Stimulated activated memory B cell treated with anti-CD40 and anti-IgM and Interleukin-4, amounts not matched to agents 10 μg/mL and 1 μg/mL and 100 μg/mL, for 72 hours (primary cell): Measurements from ENCODE around the gene SLC6A9.

Experiments used
- ATAC-seq: fragments of 150-1000 bp; cut with Tn5 transposase; 2 replicates; pipeline ENCODE4 v1.10.0; 2021
- H3K27ac Mint-ChIP-seq: one replicate; pipeline ENCODE4 v1.8.0; 2022; ENCODE audit warnings: mild to moderate bottlenecking, mixed read lengths
- H3K27me3 Mint-ChIP-seq: one replicate; pipeline ENCODE4 v1.8.0; 2022; ENCODE audit warnings: mixed read lengths
- H3K36me3 Mint-ChIP-seq: one replicate; pipeline ENCODE4 v1.8.0; 2022; ENCODE audit warnings: mixed read lengths
- H3K4me1 Mint-ChIP-seq: one replicate; pipeline ENCODE4 v1.8.0; 2022; ENCODE audit warnings: mixed read lengths
- H3K4me3 Mint-ChIP-seq: one replicate; pipeline ENCODE4 v1.8.0; 2022; ENCODE audit warnings: mild to moderate bottlenecking, moderate library complexity, mixed read lengths
- H3K9me3 Mint-ChIP-seq: one replicate; pipeline ENCODE4 v1.8.0; 2022; ENCODE audit warnings: mixed read lengths

SLC6A9 gene

DNA sequence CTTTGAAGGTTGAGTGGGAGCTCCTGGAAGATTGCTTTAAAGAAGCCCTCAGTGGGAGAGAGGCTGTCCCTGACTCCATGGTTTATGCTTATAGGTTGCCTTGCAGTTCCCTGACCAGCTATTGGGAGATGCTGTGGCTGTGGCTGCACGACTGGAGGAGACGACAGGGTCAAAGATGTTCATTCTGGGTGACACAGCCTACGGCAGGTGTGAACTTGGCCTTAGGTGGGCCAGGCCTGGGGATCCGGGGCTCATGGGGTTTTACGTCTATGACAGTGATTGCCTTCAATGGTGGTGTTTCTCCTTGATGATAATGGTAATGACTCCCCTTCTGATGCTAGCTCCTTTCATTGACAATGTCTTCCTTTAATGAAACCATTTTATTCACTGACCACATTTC lies 60.8 kb downstream of the SLC6A9 start:
- no peaks in the 10 kb centered on the region for H3K9me3 Mint-ChIP-seq
- no peaks in the 10 kb centered on the region for H3K27me3 Mint-ChIP-seq
- H3K4me3 Mint-ChIP-seq = peak overlapping the region; percentile 92
- ATAC-seq = no peak
- peak overlapping the region; percentile 78 for H3K27ac Mint-ChIP-seq
- peaks cover 39% of the 10 kb centered on the region for H3K4me1 Mint-ChIP-seq
- H3K36me3 Mint-ChIP-seq = peaks cover 17% of the 10 kb centered on the region

- peaks cover 38% of the 10 kb centered on the region for H3K4me1 Mint-ChIP-seq
- H3K27me3 Mint-ChIP-seq = no peaks in the 10 kb centered on the region
- H3K9me3 Mint-ChIP-seq = no peaks in the 10 kb centered on the region
- peaks cover 17% of the 10 kb centered on the region for H3K36me3 Mint-ChIP-seq
- peak within 1 kb of the TSS; percentile 92 for H3K4me3 Mint-ChIP-seq
- peak within 1 kb of the TSS; percentile 78 for H3K27ac Mint-ChIP-seq
- peak; percentile 94 for ATAC-seq
These were observed 61.4 kb downstream of the SLC6A9 start, which contains the start of gene DPH2 for GRCh38 chr1:43969746-43970466. Gene DPH2 (plus strand): TSS chr1:43970010. CDS start chr1:43970176, 166 bp downstream.

- ATAC-seq = no peak
- Mint-ChIP-seq H3K4me1 (peaks cover 36% of the 10 kb centered on the region), H3K4me3 (peak overlapping the region; percentile 92), H3K9me3 (no peaks in the 10 kb centered on the region), H3K27me3 (no peaks in the 10 kb centered on the region), H3K36me3 (peaks cover 17% of the 10 kb centered on the region), H3K27ac (no peak overlapping the region)
These were observed 61.9 kb downstream of the SLC6A9 start for GRCh38 chr1:43969416-43969745.

- H3K4me1 Mint-ChIP-seq = peaks cover 27% of the 10 kb centered on the region
These were observed 62.8 kb downstream of the SLC6A9 start for GRCh38 chr1:43968348-43968948.

GRCh38 chr1:43965316-43965715 lies 65.9 kb downstream of the SLC6A9 start:
- Mint-ChIP-seq H3K9me3 (no peaks in the 10 kb centered on the region), H3K4me3 (no peak overlapping the region), H3K36me3 (peaks cover 28% of the 10 kb centered on the region), H3K27ac (no peak overlapping the region), H3K27me3 (no peaks in the 10 kb centered on the region), H3K4me1 (peaks cover 12% of the 10 kb centered on the region)
- no peak for ATAC-seq

More at GRCh38 chr1:43968348-43968948, 62.8 kb downstream of the SLC6A9 start:
- Mint-ChIP-seq H3K9me3 (no peaks in the 10 kb centered on the region), H3K27me3 (no peaks in the 10 kb centered on the region), H3K27ac (no peak overlapping the region), H3K36me3 (peaks cover 17% of the 10 kb centered on the region), H3K4me3 (no peak overlapping the region)
- ATAC-seq = no peak

DNA sequence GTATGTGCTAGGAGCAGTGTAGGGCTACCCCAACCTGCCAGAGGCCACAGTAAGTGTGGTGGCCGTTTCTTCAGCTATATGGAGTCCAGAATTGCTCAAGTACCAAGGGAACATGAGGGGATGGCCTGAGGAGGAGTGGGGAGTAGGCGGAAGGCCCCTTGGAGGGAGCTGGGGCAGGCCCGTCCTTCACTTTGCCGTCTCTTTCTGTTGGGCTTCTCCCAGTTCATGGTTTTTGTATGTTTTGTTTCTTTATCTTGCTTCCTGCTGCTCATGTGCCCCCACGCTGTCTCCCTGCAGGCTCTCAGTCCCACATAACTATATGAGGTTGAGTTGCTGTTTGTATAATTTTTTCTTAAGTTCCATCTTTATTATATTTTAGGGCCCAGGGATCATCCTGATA lies 67.4 kb downstream of the SLC6A9 start:
- no peak for ATAC-seq
- Mint-ChIP-seq H3K4me1 (no peaks in the 10 kb centered on the region), H3K36me3 (peaks cover 34% of the 10 kb centered on the region), H3K27me3 (no peaks in the 10 kb centered on the region), H3K4me3 (no peak overlapping the region), H3K9me3 (no peaks in the 10 kb centered on the region), H3K27ac (no peak overlapping the region)

GRCh38 chr1:43963006-43963405 lies 68.3 kb downstream of the SLC6A9 start:
- H3K27ac Mint-ChIP-seq = no peak overlapping the region
- no peaks in the 10 kb centered on the region for H3K27me3 Mint-ChIP-seq
- no peaks in the 10 kb centered on the region for H3K4me1 Mint-ChIP-seq
- no peak for ATAC-seq
- no peaks in the 10 kb centered on the region for H3K9me3 Mint-ChIP-seq
- H3K36me3 Mint-ChIP-seq = peaks cover 40% of the 10 kb centered on the region
- no peak overlapping the region for H3K4me3 Mint-ChIP-seq

DNA sequence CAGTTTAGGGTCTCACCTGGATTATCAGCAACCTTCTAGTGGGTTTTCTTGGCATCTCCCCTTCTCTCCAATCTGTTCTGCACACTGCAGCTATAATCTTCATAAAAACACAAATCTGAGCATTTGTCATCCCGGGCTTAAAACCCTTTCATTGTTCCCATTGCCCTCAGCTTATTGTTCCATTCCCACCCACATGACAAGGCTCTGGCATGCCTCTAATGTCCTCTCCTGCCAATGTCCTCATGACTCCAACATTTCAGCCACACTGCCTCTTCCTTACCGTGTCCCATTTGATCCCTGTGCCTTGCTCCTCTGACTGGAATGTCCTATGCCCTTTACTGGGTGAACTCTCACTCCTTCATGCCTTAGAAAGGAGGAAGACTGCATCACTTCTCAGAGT lies 68.9 kb downstream of the SLC6A9 start:
- no peaks in the 10 kb centered on the region for H3K27me3 Mint-ChIP-seq
- no peaks in the 10 kb centered on the region for H3K4me1 Mint-ChIP-seq
- no peaks in the 10 kb centered on the region for H3K9me3 Mint-ChIP-seq
- H3K4me3 Mint-ChIP-seq = no peak overlapping the region
- no peak for ATAC-seq
- no peak overlapping the region for H3K27ac Mint-ChIP-seq
- H3K36me3 Mint-ChIP-seq = peaks cover 40% of the 10 kb centered on the region

DNA sequence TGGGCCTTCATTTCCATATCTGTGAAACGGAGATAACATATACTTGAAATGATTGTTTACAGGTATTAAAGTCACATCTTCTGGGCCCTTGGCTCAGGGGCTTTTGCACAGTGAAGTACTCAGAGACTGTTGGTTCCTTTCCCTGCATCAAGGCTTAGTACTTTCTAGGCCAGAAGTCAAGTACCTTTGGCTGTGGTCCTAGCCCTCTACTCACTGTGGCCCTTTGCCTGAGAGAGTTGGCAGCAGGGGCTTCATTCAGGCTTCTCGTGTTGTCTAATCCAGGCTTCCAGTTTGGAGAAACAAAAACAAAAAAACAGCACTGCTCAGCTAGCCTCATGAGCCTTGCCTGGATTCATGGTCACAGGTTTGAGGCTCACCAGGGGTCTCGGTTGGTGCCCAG lies 69.6 kb downstream of the SLC6A9 start:
- no peaks in the 10 kb centered on the region for H3K27me3 Mint-ChIP-seq
- peaks cover 40% of the 10 kb centered on the region for H3K36me3 Mint-ChIP-seq

DNA sequence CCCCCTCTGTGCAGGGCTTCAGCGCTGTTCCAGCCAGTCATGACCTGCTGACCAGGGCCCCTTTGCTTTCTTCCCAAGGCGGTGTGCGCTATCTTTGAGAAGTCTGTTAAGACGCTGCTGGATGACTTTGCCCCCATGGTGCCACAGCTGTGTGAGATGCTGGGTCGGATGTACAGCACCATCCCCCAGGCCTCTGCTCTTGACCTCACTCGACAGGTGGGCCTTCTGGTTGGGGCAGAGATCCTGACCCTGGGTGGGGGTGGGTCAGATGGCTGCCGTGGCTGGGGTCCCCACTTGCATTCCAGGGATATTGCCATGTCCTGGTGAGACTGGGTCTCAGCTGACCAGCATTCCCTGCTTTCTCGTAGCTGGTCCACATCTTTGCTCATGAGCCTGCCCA lies 70.5 kb downstream of the SLC6A9 start:
- Mint-ChIP-seq H3K9me3 (no peaks in the 10 kb centered on the region), H3K27me3 (no peaks in the 10 kb centered on the region), H3K27ac (no peak overlapping the region), H3K4me3 (no peak overlapping the region), H3K4me1 (no peaks in the 10 kb centered on the region), H3K36me3 (peaks cover 40% of the 10 kb centered on the region)
- ATAC-seq = no peak

More for the DNA sequence above, 69.6 kb downstream of the SLC6A9 start:
- Mint-ChIP-seq H3K4me3 (no peak overlapping the region), H3K4me1 (no peaks in the 10 kb centered on the region), H3K27ac (no peak overlapping the region), H3K9me3 (no peaks in the 10 kb centered on the region)
- ATAC-seq = no peak

DNA sequence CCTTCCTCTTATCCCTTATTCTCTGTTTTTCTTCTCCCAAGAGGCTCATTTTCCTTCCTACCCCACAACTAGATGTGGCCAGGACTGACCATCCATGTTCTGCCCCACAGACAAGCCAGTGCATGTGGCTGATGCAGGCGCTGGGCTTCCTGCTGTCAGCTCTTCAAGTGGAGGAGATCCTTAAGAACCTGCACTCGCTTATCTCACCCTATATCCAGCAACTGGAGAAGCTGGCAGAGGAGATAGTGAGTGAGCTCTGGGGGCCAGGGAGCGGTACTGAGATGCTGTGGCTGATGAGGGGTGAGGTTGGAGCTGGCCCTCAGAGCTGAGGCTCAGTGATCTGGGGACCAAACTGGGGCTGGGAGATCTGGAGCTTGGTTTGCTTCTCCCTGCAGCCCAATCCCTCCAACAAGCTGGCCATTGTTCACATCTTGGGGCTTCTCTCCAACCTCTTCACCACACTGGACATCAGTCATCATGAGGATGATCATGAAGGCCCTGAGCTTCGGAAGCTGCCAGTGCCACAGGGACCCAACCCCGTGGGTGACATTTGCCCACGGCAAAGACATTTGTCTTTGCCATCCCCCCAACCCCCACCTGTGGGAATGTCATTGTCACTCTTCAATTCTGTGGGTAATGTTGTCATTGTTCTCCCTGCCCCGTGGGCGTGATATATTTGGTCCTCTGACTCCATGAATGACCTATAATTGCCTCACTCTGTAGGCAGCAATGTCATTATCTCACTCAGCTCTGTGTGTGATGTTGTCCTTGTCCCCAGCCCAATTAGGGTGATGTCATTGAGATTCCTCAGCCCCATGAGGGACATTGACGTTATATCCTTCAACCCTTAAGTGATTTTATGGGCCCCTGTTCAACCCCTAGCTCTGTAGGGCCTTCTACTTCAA lies 72.7 kb downstream of the SLC6A9 start:
- Mint-ChIP-seq H3K36me3 (peaks cover 46% of the 10 kb centered on the region), H3K9me3 (no peaks in the 10 kb centered on the region), H3K4me1 (peaks cover 10% of the 10 kb centered on the region), H3K27ac (no peak overlapping the region), H3K27me3 (no peaks in the 10 kb centered on the region), H3K4me3 (no peak overlapping the region)
- ATAC-seq = no peak

DNA sequence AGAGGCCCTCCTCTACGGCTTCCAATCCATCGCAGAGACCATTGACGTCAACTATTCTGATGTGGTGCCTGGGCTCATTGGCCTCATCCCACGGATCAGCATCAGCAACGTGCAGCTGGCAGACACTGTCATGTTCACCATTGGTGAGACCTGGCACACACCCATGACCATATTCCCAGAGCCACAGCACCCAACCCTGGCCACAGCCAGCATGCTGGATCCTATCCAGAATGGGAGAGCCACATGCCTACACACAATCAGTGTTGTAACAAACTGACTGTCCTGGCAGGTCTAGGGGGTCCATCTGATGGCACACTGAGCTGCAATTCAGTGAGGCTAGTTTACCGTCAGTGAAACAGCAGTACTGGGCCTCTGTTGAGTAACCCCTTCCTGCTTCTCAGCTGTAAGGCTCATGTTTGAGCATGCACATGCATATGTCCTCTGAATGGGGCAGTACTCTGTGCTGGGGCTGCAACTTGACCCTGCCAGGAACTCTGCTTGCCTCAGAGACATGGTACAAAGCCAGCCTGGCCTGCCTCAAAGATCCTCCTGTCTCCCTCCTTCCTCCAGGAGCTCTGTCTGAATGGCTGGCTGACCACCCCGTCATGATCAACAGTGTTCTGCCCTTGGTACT lies 73.7 kb downstream of the SLC6A9 start:
- no peak for ATAC-seq
- peaks cover 48% of the 10 kb centered on the region for H3K36me3 Mint-ChIP-seq
- no peaks in the 10 kb centered on the region for H3K9me3 Mint-ChIP-seq
- no peak overlapping the region for H3K27ac Mint-ChIP-seq
- H3K4me3 Mint-ChIP-seq = no peak overlapping the region
- no peaks in the 10 kb centered on the region for H3K27me3 Mint-ChIP-seq
- peaks cover 10% of the 10 kb centered on the region for H3K4me1 Mint-ChIP-seq

- no peak for ATAC-seq
- Mint-ChIP-seq H3K27ac (no peak overlapping the region), H3K4me1 (peaks cover 15% of the 10 kb centered on the region), H3K36me3 (peaks cover 46% of the 10 kb centered on the region), H3K27me3 (no peaks in the 10 kb centered on the region), H3K4me3 (no peak overlapping the region), H3K9me3 (no peaks in the 10 kb centered on the region)
These were observed 75.0 kb downstream of the SLC6A9 start for GRCh38 chr1:43956234-43956633.

- no peak overlapping the region for H3K4me3 Mint-ChIP-seq
- no peak for ATAC-seq
- no peak overlapping the region for H3K27ac Mint-ChIP-seq
- peaks cover 37% of the 10 kb centered on the region for H3K4me1 Mint-ChIP-seq
- H3K27me3 Mint-ChIP-seq = no peaks in the 10 kb centered on the region
- H3K36me3 Mint-ChIP-seq = peaks cover 58% of the 10 kb centered on the region
- H3K9me3 Mint-ChIP-seq = no peaks in the 10 kb centered on the region
These were observed 77.2 kb downstream of the SLC6A9 start for GRCh38 chr1:43954036-43954435.

GRCh38 chr1:43953361-43953760 lies 77.9 kb downstream of the SLC6A9 start:
- Mint-ChIP-seq H3K4me1 (peaks cover 44% of the 10 kb centered on the region), H3K36me3 (peaks cover 51% of the 10 kb centered on the region), H3K4me3 (no peak overlapping the region), H3K27ac (no peak overlapping the region), H3K27me3 (no peaks in the 10 kb centered on the region), H3K9me3 (no peaks in the 10 kb centered on the region)
- no peak for ATAC-seq
